Activated CD8-positive, alpha-beta memory T cell treated with anti-CD3 and anti-CD28 coated beads, Interleukin-2, amount 50 U/mL, for 24 hours (primary cell): ENCODE results near the gene PCGF2.

Experiments
- DNase-seq: peaks from one replicate; pipeline ENCODE4 v3.0.0-alpha.2; 2020; ENCODE audit errors: extremely low read depth

PCGF2 gene

DNA sequence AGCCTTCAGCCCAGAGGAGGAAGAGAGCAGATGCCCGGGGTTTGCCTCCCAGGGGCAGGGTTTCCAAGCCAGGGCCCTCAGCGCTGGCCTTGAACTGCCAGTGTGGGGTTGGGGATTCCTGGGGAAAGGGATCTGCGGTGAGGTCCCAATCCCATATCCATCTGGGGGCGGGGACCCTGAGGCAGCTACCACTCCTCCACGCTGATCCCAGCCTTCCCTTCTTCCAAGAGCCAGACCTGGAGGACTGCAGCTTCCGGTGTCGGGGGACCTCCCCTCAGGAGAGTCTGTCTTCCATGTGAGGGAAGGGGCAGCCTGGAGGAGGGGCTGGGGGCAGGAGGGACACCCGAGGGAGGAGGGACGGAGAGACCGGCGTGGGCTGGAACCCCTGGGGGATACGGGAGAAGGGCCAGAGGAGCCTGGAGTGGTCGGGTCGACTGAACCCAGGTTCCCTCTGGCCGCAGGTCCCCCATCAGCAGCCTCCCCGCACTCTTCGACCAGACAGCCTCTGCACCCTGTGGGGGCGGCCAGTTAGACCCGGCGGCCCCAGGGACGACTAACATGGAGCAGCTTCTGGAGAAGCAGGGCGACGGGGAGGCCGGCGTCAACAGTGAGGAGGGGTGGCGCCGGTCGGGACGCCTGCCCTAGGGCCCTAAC lies 28.7 kb downstream of the PCGF2 start:
- DNase-seq: no peak

- no peak for DNase-seq
Measured at GRCh38 chr17:38717139-38717745, 30.9 kb downstream of the PCGF2 start.

DNA sequence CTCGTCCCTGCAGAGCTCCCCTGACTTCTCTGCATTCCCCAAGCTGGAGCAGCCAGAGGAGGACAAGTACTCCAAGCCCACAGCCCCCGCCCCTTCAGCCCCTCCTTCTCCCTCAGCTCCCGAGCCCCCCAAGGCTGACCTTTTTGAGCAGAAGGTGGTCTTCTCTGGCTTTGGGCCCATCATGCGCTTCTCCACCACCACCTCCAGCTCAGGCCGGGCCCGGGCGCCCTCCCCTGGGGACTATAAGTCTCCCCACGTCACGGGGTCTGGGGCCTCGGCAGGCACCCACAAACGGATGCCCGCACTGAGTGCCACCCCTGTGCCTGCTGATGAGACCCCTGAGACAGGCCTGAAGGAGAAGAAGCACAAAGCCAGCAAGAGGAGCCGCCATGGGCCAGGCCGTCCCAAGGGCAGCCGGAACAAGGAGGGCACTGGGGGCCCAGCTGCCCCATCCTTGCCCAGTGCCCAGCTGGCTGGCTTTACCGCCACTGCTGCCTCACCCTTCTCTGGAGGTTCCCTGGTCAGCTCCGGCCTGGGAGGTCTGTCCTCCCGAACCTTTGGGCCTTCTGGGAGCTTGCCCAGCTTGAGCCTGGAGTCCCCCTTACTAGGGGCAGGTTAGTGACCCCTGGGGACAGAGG lies 31.6 kb downstream of the PCGF2 start:
- DNase-seq: no peak

DNA sequence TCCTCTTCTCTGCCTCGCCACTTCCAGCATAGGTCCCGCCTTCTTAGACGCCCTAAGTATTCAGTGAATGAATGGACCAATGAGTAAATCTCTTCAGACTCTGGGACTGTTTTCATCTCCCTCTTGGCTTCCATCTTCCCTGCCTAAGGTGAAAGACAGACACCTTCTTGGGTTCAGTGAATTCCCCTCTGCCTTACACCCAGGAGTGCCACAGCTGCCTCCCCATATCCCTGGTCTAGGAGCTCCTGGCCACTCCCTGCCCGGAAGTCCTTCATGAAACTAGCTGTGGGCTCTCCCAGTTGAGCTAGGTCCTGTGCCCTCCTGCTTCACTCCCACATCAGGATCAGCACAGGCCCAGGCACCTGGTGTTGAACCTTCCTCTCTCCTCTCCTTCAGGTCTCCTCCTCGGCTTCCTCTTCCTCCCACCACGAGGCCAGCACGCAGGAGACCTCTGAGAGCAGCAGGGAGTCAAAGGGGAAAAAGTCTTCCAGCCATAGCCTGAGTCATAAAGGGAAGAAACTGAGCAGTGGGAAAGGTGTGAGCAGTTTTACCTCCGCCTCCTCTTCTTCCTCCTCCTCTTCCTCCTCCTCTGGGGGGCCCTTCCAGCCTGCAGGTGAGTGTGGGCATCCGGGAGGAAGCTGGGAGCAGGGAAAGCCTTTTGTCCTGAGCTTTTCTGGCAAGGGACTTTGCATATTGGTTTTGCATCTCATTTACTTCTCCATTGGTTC lies 32.8 kb downstream of the PCGF2 start:
- DNase-seq: no peak

GRCh38 chr17:38713456-38714075 lies 34.6 kb downstream of the PCGF2 start:
- DNase-seq: no peak

- no peak for DNase-seq
Measured at GRCh38 chr17:38712593-38712992, 35.5 kb downstream of the PCGF2 start.

DNA sequence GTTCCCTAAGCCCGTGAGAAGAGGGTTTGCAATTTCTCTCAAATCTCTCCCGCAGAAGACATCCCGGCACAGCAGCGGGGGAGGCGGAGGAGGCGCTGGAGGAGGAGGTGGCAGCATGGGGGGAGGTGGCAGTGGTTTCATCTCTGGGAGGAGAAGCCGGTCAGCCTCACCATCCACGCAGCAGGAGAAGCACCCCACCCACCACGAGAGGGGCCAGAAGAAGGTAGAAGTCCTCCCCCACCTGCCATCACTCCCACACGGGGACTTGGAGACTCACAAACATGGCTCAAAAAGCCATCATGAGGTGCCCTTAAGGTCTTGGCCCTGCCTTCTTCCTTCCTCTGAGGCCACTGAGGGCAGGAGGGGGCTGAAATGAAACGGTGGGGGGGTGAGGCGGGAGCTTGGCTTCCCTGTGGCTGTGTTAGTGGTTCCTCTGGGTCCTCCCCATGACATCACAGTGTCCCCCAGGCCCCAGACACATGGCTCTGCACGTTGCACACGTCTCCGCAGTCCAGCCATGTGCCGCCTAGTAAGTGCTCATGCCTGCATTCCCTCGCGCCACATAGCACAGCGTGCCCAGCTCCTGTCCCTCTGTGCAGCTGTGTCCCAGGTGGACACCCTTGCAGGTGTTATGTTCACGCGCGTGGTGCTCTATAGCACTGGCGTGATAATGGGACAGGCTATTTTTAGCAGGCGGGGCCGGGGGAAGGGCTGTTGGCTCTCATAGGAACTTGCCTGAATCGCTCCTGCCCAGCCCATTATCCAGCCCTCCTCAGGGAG lies 36.2 kb downstream of the PCGF2 start:
- DNase-seq: no peak

DNA sequence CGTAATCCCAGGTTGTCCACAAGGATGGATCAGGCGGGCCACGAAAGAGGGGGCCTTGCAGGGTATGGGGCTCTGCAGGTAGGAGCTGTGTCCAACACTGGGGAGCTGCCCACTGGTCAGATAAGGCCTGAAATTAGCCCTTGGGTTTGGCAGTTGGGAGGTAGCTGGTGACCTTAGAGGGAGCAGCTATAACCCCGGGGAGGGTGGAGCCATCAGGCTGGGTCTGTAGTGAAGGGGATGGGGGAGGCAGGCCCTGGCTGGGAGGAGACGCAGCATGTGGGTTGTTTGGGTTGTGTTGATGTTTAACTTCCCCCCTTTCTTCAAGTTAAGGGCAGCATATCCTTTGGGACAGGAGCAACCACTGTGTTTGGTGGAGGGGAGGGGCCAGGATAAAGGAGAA lies 37.2 kb downstream of the PCGF2 start:
- DNase-seq: no peak

GRCh38 chr17:38710604-38710962 lies 37.6 kb downstream of the PCGF2 start:
- no peak for DNase-seq

- DNase-seq: no peak
Measured at GRCh38 chr17:38709864-38710603, 38.1 kb downstream of the PCGF2 start.

DNA sequence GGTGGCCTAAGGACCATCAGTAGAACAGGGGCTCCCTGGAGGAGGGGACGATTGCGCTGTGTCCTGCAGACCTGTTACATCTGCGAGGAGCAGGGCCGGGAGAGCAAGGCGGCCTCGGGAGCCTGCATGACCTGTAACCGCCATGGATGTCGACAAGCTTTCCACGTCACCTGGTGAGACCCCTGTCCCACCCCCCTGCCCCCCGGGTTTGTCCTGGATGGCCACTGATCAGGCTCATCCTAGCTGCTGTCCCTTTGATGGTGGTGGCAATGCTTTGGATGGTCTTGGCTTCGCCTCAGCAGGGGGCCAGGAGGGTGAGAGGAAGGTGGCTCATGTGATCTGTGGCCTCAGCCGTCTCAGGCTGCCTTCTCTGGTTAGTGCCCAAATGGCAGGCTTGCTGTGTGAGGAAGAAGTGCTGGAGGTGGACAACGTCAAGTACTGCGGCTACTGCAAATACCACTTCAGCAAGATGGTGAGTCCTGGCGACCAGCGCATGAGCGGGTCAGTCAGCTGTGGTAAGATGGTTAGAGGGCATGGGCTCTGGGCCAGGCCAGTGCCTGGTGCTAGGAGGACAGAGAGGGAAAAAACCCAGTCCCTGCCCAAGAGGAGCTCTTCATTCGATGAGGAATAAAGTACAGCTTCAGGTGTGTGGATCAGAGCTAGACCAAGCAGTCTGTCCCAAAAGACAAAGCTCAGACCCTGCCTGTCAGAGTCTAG lies 38.9 kb downstream of the PCGF2 start:
- DNase-seq: no peak

- DNase-seq: no peak
Measured at GRCh38 chr17:38707678-38708351, 40.3 kb downstream of the PCGF2 start.

DNA sequence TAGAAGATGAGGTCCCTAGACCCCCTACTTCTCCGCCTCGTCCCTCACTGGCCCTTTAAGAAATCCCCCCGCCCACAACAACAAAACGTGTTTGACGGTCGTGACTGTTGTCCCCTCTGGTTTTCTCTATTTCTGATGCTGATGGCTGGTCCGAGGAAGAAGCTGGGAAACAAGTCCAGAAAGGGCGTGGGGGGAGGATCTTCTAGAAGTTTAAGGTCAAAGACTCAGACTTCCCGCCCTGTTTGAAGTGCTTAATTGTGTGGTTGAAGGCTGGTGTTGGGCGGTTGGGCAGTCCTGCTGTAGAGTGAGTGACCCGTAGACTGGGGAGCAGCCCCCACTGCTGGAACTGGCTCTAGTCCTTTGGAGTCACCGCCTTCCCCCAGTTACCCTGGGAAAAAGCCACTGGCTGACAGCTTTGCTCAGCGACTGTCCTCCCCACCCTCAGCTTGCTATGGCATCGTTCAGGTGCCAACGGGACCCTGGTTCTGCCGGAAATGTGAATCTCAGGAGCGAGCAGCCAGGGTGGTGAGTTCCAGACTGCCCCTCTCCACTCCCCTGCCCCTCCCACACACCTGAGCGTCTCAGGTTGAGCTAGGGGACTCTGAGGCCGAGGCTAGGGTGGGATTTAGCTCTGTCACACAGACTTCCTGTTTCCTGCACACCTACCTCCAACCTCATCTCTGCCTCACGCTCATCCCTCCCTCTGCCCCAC lies 41.5 kb downstream of the PCGF2 start:
- DNase-seq: no peak

DNA sequence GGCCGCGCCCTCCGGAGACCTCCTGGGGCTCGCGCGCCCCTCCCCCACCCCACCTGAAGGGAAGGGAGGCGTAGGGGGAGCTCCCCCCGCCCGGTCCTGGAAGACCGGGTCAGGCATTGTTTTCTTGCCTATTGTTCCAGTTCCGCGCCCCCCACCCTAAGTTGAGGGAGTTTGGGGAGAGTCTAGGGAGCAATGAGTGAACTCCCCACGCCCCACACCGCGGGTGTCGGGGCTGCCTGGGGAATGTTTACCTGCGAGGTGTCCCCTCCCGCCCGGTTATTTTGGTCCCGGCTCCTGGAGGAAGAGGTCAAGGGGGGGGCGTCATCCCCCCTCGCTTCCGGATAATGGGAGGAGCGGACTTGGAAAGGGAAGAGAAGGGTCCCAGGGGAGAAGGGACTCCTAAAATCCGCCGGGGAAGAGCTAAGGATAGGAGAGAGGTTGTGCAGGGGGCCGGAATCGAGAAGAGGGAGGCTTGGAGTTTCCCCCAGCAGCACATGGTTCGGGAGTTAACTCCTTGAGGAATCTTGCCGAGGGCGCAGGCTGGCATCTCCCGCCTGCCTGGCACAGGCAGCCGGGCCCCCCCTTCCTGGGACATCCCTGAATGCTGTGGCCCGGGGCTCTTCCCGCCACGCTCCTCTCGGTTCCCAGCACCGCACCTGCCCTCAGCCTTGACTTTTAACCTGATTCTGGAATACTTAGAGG lies 42.2 kb downstream of the PCGF2 start:
- no peak for DNase-seq

- DNase-seq: no peak
Measured at GRCh38 chr17:38705523-38705802, 42.7 kb downstream of the PCGF2 start.

DNA sequence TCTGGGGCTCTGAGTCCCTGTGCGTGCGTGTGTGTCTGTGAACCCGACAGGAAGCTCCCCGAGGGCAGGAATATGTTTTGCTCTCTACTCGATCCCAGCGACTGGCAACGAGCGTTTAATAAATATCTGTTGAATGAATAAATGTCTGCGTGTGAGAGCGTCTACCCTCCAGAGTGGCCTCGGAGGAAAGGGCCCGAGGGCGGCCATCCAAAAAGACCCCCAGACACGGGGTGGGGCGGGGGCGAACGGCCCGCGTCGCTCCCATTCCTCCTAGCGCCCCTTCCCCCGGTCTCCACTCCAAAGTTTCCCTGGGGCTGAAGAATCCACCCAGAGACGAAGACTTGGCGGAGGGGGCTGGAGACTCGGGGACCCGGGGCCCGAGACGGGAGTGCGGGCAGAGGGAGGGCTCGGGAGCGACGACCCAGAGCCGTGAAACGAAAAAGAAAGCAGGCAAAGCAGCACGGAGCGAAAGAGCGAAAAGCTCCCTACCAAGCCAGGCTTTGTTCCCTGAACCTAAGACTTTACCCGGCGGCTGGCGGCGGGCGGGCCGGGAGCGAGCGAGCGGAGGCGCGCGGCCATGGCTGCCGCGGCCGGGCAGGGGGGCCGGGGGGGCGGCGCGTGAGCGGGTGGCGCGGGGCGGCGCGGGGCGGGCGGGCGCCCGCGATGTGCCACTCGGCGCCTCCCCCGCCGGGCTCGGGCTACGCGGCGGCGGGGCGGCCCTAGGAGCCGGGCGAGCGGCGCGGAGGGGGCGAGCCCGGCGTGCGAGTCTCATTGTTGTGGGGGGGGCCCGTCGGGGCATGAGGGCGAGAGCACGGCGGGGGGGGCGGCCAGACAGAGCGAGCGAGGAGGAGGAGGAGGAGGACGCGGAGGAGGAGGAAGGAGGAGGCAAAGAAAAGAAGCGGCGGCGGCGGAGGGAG lies 43.3 kb downstream of the PCGF2 start, which contains the start of gene MLLT6:
TSS of gene MLLT6 (plus strand) at position 668 of the 917 bp plus-strand sequence. CDS start 360 bp downstream, outside the sequence.
- no peak for DNase-seq
